ELF-1 (cell line): Measurements from ENCODE around the gene ZFYVE1.
"Not testable (repeated sequence)": the region's sequence is repeated elsewhere in the genome, so short reads cannot be mapped to it uniquely, and the experiment has no call there.

ENCODE experiments used
- DNase-seq: peaks from one replicate; pipeline ENCODE4 v3.0.0-alpha.2; 2016; ENCODE audit warnings: low read depth, low spot score

Gene ZFYVE1

DNA sequence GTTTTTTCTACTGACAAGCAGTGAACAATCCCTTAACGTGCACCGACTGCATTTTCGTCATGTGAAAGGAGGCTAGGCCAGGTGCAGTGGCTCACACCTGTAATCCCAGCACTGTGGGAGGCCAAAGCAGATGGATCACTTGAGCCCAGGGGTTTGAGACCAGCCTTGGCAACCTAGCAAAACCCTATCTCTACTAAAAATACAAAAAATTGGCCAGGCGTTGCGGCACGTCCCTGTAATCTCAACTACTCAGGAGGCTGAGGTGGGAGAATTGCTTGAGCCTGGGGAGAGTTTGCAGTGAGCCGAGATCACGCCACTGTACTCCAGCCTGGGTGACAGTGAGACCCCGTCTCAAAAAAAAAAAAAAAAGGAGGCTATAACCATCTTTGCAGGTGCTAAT lies 22.3 kb downstream of the ZFYVE1 start:
- not testable (repeated sequence) for DNase-seq

DNA sequence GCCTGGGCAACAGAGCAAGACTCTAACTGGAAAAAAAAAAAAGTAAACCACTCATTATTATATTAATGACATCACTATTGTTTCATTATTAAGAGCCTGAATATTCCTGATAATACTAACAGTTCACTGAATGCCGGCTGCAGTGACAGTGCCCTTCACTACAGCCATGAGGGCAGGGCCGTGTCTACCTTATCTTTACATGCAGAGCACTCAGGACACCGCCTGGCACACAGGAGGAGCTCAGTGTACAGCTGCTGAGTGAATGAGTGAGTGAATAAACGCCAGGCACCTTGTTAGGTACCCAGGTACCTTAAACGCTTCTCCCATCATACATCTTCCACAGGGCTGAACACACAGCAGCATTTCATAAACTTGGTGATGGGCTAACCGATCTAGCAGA lies 23.2 kb downstream of the ZFYVE1 start:
- no peak for DNase-seq

DNA sequence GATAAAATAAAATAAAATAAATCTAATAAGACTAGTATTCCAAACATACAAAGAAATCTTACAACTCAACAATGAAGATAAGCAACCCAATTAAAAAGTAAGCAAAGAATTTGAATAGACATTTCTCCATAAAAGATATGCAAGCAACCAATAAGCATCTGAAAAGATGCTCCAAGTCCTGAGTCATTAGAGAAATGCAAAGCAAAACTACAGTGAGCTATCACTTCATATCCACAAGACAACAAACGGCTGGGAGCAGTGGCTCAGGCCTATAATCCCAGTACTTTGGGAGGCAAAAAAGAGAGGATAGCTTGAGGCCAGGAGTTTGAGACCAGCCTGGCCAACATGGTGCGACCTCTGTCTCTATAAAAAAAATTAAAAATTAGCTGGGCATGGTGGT lies 26.8 kb downstream of the ZFYVE1 start:
- no peak for DNase-seq

DNA sequence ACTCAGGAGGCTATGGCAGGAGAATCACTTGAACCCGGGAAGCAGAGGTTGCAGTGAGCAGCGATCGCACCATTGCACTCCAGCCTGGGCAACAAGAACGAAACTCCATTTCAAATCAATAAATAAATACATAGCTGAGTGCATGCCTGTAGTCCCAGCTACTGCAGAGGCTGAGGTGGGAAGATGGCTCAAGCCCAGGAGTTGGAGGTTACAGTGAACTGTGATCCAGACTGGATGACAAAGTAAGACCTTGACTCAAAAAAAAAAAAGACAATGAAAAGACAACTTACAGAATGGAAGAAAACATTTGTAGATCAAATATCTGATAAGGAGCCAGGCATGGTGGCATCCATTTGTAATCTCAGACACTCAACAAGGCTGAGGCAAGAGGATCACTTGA lies 27.6 kb downstream of the ZFYVE1 start:
- DNase-seq: no peak

DNA sequence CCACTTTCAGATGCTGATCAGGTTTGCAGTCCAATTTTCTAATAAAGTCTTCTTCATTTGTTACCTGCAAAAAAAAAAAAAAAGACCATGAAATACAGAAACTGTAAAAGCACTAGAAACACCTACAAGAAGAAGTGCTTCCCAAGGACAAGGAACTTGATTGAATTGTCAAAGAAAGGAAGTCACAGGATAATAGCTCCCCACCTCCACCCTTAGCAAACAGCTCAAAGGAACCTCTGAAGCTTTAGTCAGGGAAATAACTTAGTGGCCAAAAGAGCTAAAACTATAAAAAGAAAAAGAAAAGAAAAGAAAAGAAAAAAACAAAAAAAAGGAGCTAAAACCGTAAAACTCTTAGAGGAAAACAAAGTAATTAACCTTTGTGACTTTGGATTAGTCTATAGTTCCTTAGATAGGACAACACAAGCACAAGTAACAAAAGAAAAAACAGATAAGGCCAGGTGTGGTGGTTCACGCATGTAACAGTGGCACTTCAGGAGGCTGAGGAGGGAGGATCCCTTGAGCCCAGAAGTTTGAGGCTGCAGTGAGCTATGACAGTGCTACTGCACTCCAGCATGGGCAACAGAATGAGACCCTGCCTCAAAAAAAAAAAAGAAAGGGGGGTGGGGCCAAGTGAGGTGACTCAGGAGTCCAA lies 28.5 kb downstream of the ZFYVE1 start:
- no peak for DNase-seq

DNA sequence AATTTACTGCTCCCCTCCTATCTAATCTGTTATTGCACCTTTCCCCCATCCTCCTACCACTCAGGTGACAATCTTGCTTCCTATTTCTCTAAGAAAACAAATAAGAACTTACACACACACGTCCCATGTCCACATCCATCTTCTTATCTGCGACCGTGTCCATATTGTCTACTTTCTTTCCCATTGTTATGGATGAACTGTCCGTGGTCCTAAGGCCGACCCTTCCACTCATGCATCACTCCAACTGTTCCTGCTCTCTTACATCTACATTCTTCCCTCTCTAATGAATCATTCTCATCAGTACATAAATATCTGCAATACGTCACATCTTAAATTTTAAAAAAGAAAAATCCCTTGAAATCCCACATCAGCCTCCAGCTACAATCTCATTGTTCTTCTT lies 30.0 kb downstream of the ZFYVE1 start:
- no peak for DNase-seq

DNA sequence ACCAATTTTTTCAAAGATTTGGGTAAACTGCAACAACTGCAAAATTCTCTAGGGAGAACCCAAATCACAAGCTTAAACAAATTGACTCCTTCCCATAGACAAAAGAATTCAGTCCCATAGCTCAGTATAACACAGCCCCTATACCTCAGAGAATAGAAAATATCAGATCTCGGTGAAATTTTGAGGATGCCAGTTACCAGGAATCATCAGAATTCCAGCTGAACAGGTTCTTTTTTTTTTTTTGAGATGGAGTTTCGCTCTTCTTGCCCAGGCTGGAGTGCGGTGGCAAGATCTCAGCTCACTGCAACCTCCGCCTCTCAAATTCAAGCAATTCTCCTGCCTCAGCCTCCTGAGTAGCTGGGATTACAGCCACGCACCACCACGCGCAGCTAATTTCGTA lies 36.7 kb downstream of the ZFYVE1 start:
- DNase-seq: no peak

DNA sequence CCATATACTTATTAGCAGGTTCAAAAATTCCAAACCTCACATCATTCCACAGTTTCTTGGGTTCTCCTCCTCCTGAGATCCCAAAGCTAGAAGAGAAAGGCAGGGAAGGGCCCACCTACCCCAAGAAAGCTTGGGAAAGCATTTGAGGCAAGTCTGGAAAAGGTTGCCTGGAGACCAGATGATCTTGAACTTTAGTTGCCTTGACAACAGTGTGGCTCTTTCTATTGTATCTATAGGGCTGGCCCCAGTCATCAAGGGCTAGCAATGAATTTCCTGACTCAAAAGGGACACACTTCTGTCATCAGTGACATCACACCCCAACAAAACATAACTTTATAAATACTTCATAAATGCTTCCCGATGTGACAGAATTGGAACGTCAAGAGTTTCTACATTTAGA lies 40.0 kb downstream of the ZFYVE1 start:
- no peak for DNase-seq

DNA sequence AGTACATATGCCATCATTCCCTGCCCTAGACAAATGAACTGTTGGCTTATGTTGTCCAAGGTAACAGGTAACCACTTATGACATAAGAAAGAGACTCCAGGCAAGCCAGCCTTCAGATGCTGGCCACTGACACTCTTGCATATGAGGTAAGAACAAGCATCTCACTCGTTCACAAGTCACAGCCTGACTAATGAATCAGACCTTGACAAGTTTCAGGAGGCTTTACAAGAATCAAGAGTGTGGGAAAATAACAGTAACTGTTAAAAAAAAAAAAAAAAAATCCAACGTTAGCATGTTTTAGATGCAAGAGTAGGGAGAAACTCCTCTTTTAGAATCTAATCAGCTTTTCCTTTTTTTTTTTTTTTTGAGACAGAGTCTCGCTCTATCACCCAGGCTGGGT lies 40.7 kb downstream of the ZFYVE1 start:
- no peak for DNase-seq

DNA sequence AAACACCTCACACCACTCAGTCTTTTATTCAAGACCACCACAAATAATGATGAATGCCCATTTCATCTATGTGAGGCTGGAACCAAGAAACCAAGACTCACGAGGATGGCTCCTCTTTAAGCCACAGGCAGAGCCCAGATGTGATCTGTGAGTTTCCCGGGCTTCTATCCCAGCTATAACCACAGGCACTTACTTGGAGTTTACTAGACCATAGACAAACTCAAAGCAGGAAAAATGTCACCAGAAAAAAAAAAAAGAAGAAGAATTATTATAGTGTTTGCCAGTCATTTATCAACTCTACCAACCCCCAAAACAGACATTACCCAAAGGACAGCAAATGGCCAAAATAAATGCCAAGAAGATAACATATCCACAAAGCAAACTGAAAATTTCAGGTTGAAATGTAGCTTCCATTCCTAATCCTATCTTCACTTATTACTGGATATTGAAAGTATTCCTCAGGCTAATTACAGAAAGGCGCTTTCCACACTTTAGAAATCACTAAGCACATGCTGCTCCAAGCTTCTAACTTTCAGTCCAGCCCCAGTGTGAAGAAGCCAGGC lies 44.7 kb downstream of the ZFYVE1 start:
- DNase-seq: no peak

DNA sequence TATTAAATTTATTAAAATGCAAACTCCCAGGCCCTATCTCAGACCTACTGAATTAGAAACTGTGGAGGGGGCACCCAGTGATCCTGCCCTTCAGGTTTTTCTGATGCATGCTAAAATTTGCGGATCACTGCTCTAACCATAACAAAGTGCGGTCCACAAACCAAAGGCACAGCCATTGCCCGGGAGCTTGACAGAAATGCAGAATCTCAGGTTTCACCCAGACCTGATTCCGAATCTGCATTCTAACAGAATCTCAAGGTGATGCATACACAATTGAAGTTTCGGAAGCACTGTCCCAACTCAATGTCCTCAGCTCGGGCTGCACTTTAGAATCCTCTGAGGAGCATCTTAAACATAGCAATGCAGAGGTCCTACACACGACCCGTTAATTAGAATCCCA lies 46.0 kb downstream of the ZFYVE1 start:
- DNase-seq: no peak

DNA sequence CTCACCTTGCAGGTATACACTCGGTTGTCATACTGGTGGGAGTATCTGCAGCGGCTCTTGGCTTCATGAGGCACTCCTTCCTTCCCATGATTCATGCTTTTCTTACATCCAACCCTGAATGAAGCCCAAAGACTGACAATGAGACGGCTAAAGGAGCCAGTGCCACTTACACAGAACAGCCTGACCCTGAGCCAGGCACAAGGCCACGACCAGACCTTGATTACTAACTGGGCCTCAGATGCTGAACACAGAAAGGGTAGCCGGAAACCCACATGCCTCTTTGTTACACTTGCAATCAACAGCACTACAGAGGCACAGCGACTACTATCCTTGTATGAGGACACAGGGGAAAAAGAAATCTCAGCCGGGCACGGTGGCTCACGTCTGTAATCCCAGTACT lies 48.0 kb downstream of the ZFYVE1 start:
- no peak for DNase-seq

DNA sequence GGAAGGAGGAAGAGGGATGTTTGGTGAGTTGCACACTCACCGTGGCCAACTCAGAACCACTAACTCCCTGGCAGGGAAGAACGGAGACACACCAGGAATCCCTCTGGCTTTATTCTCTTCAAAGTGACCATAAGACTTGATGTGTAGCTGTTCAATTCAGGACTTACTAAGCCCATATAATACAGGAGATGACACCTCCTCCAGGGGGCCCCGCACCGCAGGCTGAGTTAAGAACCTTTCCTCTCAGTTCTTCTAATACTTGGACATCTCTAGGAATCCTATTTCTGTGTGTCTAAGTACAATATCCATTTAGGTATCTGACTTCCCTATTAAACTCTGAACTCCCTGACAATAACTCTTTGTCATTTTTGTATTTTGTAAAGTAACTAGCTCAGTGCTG lies 51.1 kb downstream of the ZFYVE1 start:
- DNase-seq: no peak

DNA sequence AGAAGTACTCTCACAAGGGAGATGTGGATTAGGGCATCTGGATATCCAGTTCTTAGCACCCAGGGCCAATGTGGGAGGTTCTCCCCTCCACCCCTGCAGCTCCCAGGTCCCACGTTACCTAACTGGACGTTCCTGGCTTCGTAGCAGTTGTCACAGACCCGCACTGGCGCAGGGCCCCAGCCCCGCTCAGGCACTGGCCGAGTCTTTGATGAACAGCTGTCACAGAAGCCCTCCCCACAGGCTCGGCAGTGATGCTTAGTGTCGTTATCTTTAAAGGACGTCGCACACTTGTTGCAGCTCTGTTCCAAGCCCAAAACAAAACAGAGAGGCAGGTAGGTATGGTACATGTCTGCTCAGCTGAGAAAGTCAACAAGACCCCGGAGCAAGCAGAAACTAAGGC lies 52.2 kb downstream of the ZFYVE1 start:
- no peak for DNase-seq

DNA sequence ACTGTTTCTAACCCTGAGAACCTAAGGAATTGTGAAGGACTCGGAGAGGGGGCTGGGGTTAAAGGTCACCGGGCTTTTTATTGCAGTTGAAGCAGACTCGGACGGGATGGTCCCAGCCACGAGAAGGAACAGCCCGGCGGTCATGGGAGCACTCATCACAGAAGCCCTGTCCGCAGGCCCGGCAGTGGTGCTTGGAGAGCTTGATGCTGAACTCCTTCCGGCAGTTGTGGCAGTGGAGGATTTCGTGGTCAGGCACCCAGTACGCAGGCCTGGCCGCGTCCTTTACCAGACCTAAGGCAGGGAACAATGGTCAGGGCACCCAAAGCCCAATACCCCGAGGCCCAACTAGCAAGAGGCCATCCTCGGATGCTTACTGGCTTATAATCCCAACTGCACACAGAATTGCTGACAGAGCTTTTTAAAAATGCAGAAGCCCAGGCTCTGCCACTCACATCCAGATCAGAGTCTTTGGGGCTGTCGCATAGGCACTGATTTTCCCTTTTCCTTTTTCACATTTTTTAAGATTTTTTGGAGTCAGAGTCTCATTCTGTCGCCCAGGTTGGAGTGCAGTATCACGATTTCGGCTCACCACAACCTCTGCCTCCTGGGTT lies 56.0 kb downstream of the ZFYVE1 start:
- DNase-seq: no peak

DNA sequence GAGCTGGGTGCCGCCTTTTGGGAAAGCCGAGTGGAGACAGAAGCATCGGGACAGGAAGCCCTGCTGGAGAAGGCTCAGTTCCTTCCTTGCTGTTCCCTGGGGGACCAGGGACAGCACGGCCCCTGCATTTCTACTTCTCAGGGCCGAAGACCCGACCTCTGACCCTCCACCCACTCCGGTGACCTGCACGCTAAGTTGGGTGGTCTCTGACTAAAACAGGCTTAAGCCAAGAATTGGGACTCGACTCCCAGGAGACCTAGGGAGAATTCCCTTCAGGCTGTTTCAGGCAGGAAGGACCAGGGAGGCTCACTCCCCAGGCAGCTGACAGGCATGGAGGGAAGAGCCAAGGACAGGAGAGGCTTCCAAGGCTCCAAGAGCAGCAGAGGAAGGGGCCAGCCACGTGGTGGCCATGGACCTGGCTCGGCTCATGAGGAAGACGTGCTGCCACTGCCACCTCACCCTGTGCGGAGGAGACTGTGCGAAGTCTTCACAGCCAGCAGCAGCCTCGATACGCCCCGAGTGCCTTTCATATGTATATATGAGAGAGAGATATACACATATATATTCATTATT lies 56.8 kb downstream of the ZFYVE1 start:
- peak; percentile 36 for DNase-seq

DNA sequence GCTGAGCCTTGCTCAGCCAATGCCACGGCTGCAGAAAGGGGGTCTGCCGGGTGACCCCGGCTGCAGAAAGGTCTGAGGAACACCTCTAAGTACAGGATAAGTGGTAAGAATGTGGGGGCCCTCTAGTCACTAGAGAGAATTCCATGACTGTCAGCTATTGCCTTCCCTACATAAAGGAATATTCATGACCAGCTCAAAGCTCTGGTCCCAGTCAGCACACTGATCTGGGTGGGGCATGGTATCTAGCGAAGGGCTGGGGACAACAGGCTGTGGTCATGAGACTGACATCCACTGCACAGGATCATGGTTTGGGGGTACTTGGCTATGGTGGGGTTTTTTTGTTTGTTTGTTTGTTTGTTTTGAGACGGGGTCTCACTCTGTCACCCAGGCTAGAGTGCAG lies 58.6 kb downstream of the ZFYVE1 start:
- no peak for DNase-seq

DNA sequence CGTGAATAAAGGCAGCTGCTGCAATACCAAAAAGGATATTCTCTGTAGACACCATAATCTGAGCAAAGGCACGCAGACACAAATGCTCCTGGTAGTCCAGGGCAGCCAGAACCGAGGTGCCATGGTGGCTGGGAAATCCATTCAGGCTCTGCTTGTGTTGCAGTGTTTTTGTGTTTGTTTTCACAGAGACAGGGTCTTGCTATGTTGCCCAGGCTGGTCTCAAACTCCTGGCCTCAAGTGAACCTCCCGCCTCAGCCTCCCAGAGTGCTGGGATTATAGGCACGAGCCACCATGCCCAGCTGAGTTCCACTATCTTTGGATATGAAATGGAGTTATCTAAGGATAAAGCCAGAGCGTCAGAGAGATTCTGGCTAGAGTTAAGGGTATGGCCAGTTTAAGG lies 60.9 kb downstream of the ZFYVE1 start:
- no peak for DNase-seq

DNA sequence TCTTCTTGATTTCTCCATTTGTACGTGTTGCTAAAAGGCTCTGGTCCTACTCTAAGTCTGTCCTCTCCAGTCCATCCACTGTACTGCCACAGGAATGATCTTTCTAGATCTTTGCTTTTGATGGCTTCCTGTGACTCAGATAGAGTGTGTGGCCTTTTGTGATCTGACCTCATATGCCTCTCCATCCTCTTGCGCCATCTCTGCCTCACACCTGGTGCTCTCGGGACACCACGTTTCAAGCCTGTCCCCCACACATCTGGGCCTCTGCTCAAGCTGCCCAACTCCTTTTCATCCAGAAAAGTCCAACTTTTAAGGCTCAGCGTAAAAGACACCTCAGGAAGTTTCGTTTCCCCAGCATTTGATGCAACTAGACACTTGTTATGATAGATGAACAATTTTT lies 61.7 kb downstream of the ZFYVE1 start:
- DNase-seq: no peak

DNA sequence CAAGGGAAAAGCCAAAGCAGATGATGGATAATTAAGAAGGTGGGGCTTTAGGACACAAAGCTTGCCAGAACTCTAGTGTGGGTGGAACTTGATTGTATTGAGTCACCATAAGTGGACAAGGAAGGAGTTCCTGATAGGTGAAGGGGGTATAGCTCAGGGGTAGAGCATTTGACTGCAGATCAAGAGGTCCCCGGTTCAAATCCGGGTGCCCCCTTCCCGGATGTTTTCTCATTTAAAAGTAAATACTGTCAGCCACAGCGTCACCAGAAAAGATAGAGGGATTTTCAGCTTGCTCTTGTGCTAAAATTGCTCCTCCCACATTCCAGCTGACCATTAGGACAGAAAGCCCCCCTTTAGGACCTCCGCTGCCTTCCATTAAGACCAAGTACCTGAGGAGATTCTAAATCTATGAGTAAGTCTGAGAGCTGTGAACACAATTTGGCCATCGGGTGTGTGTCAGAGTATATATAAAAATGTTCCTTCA lies 64.0 kb downstream of the ZFYVE1 start:
- peak; percentile 52 for DNase-seq

DNA sequence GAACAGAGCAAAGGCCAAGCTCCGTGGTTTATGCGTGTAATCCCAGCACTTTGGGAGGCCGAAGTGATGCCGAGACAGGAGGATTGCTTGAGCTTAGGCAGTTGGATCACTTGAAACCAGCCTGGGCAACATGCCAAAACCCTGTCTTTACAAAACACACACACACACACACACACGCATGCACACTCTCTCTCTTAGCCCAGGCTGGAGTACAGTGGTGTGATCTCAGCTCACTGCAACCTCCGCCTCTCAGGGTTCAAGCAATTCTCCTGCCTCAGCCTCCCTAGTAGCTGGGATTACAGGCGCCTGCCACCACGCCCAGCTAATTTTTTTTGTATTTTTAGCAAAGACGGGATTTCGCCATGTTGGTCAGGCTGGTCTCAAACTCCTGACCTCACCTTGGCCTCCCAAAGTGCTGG lies 64.6 kb downstream of the ZFYVE1 start:
- DNase-seq: not testable (repeated sequence)

DNA sequence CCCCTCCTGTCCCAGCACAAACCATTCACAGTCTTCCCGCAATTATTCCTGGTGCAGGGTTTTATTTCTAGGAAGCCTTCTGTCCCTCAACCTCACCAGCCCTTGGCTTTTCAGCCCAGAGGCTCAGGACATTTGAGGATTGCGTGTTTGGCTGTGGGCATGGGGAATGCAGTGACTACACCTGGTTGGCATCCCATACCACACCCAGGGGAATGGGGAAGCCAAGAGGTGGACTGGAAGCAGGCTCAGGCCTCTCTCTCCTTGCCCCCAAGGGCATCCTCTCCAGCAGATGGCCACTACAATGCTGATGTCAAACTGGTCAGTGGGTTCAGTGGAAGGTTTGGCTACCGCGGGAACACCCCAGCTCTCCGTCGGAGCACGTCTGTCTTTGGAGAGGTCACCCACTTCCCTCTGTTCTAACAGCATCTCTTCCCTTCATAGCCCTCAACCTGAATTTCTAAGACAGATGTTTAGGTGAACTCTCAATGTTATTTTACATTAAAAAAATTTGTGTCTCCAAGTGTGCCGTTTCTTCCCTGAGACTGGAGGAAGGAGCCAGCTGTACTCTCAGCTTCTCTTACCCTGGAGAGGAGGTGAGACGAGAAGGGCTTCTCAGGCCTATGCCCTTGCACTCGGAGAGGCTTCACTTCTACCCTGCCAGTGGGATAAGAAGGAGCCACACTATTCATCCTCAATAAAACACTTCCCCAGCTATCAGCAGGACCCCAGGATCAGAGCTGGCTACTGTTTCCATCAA lies 65.1 kb downstream of the ZFYVE1 start:
- DNase-seq: peak; percentile 12
